HepG2 (cell line): ENCODE results near the gene PGAP3. TPM values are rescaled to one million over a fixed set of nuclear protein-coding genes. Genes with fewer than 3 reads are reported as not detected.

Experiments
- AGO1 ChIP-seq: fragments of 200-400 bp; formaldehyde crosslinking; IDR thresholded peaks from 2 replicates; pipeline ENCODE4 v1.6.1; 2017; ENCODE audit warnings: mild to moderate bottlenecking, low read depth, low read length, moderate library complexity; ENCODE audit not compliant: poor library complexity, severe bottlenecking
- AGO2 ChIP-seq: fragments of 200-400 bp; formaldehyde crosslinking; optimal IDR thresholded peaks from 2 replicates; pipeline ENCODE3; 2017; ENCODE audit warnings: mild to moderate bottlenecking, low read depth, low read length, moderate library complexity
- BRD4 ChIP-seq: sonication (generic); formaldehyde crosslinking; IDR thresholded peaks from 2 replicates; pipeline ENCODE4 v1.4.0; 2020; ENCODE audit warnings: missing genetic modification reagents
- CBX5 ChIP-seq: sonication (generic); formaldehyde crosslinking; IDR thresholded peaks from 2 replicates; pipeline ENCODE4 v1.4.0; 2020; ENCODE audit warnings: missing genetic modification reagents, borderline replicate concordance
- CHD4 ChIP-seq: fragments of 200-600 bp; sonication (generic); IDR thresholded peaks from 2 replicates; pipeline ENCODE4 v1.7.0; 2017; ENCODE audit warnings: mild to moderate bottlenecking, low read length, borderline replicate concordance
- FIP1L1 ChIP-seq: fragments of 200-400 bp; formaldehyde crosslinking; IDR thresholded peaks from 2 replicates; pipeline ENCODE4 v1.6.1; 2018; ENCODE audit warnings: low read depth, mild to moderate bottlenecking, low read length, moderate library complexity, borderline replicate concordance; ENCODE audit not compliant: insufficient read depth
- HNRNPH1 ChIP-seq: fragments of 200-400 bp; formaldehyde crosslinking; optimal IDR thresholded peaks from 2 replicates; pipeline ENCODE3; 2017; ENCODE audit warnings: mild to moderate bottlenecking, low read depth, low read length
- MAF1 ChIP-seq: sonication (generic); formaldehyde crosslinking; IDR thresholded peaks from 2 replicates; pipeline ENCODE4 v1.5.0; 2020; ENCODE audit warnings: missing genetic modification reagents, borderline replicate concordance
- MYNN ChIP-seq: sonication (generic); formaldehyde crosslinking; IDR thresholded peaks from 2 replicates; pipeline ENCODE4 v1.4.0; 2020; ENCODE audit warnings: mild to moderate bottlenecking, low read depth, missing genetic modification reagents
- REPIN1 ChIP-seq: sonication (generic); formaldehyde crosslinking; IDR thresholded peaks from 2 replicates; pipeline ENCODE4 v1.8.0; 2022; ENCODE audit warnings: missing genetic modification reagents, low read depth, mild to moderate bottlenecking, borderline replicate concordance
- SNAI1 ChIP-seq: sonication (generic); formaldehyde crosslinking; IDR thresholded peaks from 2 replicates; pipeline ENCODE4 v1.5.0; 2020; ENCODE audit warnings: mild to moderate bottlenecking, missing genetic modification reagents, borderline replicate concordance
- XRCC5 ChIP-seq: fragments of 200-400 bp; formaldehyde crosslinking; optimal IDR thresholded peaks from 2 replicates; pipeline ENCODE3; 2017; ENCODE audit warnings: mild to moderate bottlenecking, low read length
- ZBTB1 ChIP-seq: sonication (generic); formaldehyde crosslinking; IDR thresholded peaks from 2 replicates; pipeline ENCODE4 v1.4.0; 2020; ENCODE audit warnings: missing genetic modification reagents, borderline replicate concordance
- ZNF121 ChIP-seq: sonication (generic); formaldehyde crosslinking; IDR thresholded peaks from 2 replicates; pipeline ENCODE4 v1.5.0; 2020; ENCODE audit warnings: mild to moderate bottlenecking, missing genetic modification reagents
- ZNF124 ChIP-seq: sonication (generic); formaldehyde crosslinking; IDR thresholded peaks from 2 replicates; pipeline ENCODE4 v1.4.0; 2020; ENCODE audit warnings: missing genetic modification reagents
- ZNF224 ChIP-seq: sonication (generic); formaldehyde crosslinking; IDR thresholded peaks from 2 replicates; pipeline ENCODE4 v1.5.0; 2020; ENCODE audit warnings: mild to moderate bottlenecking, missing genetic modification reagents
- ZNF282 ChIP-seq: fragments of 450-650 bp; IDR thresholded peaks from 2 replicates; pipeline ENCODE4 v1.6.1; 2018; ENCODE audit not compliant: partially characterized antibody
- ZNF619 ChIP-seq: sonication (generic); formaldehyde crosslinking; IDR thresholded peaks from 2 replicates; pipeline ENCODE4 v1.4.0; 2020; ENCODE audit warnings: mild to moderate bottlenecking, missing genetic modification reagents
- ZNF772 ChIP-seq: sonication (generic); formaldehyde crosslinking; IDR thresholded peaks from 2 replicates; pipeline ENCODE4 v1.5.0; 2020; ENCODE audit warnings: mild to moderate bottlenecking, missing genetic modification reagents
- polyA plus RNA-seq, 8 experiments: library from polyadenylated mRNA; depleted of rRNA in 3 of 8; stranded (reverse) in 7 of 8; unstranded in 1 of 8; fragments of >200 nt; fragmentation: Illumina TruSeq in 4 of 8; extraction: Trizol in 4 of 8; gene quantifications; 2 replicates each; pipeline versions ENCODE4 v1.2.1 to v1.2.3, GENCODE V29; 2011 to 2016; ENCODE audit warnings: low read depth in 4 of 8, missing spikeins in 1 of 8, mixed read lengths in 1 of 8; ENCODE audit not compliant: insufficient read depth in 1 of 8
- total RNA-seq, 5 experiments: library from RNA; depleted of rRNA; stranded (reverse); fragments of >200 nt; fragmentation: Illumina TruSeq; extraction: Trizol; gene quantifications; 2 replicates each; pipeline ENCODE4 v1.2.3, GENCODE V29; 2016; ENCODE audit warnings: low read depth in 1 of 5
- TF ChIP-seq, protein P1 (sequence below): sonication (generic); formaldehyde crosslinking; IDR thresholded peaks from 2 replicates; pipeline ENCODE4 v1.8.0; 2022; ENCODE audit warnings: missing genetic modification reagents, mild to moderate bottlenecking, inconsistent platforms, borderline replicate concordance
- TF ChIP-seq, protein P2 (sequence below): IDR thresholded peaks from 2 replicates; pipeline ENCODE4 v1.6.1; 2016; ENCODE audit warnings: missing genetic modification reagents, missing compliant biosample characterization
- TF ChIP-seq, protein P3 (sequence below): sonication (generic); formaldehyde crosslinking; IDR thresholded peaks from 2 replicates; pipeline ENCODE4 v1.4.0; 2020; ENCODE audit warnings: missing genetic modification reagents
- TF ChIP-seq, protein P4 (sequence below): sonication (generic); formaldehyde crosslinking; IDR thresholded peaks from 2 replicates; pipeline ENCODE4 v1.8.1; 2023; ENCODE audit warnings: mild to moderate bottlenecking, moderate library complexity, missing genetic modification reagents
- TF ChIP-seq, protein P5 (sequence below): sonication (generic); formaldehyde crosslinking; IDR thresholded peaks from 2 replicates; pipeline ENCODE4 v1.5.1; 2020; ENCODE audit warnings: missing genetic modification reagents, mild to moderate bottlenecking, borderline replicate concordance
- TF ChIP-seq, protein P6 (sequence below): sonication (generic); formaldehyde crosslinking; IDR thresholded peaks from 2 replicates; pipeline ENCODE4 v1.4.0; 2020; ENCODE audit warnings: missing genetic modification reagents, mild to moderate bottlenecking, borderline replicate concordance

Gene PGAP3
- total and polyA plus RNA-seq, 2 of the 13 experiments (the other 11 are each of a cell fraction or from before 2014, with no cell fraction given) = 11.9 to 14.6 TPM

DNA sequence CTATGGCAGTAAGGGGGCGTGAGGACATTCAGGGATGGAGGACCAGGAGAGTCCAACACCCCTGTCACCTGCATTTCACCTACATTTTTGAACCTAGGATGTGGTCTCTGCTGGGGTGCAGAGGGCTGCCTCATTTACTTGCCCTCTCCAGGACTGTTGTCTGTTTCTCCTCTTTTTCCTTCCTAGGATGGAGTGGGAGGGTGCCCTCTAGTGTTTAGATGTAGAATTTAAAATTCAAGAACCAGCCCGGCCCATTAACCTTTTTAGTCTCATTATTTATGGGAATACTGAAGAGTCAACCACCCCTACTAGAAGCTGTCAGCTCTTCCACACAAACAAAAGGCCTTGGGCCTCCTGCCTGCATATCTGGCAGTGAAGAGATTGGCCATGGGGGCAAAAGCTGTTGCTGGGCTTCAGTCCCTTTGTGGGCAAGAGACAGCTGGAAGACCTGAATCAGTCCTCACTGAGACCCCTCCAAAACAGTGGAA is 53.4 kb downstream of the PGAP3 start (continued):
- TF ChIP-seq, protein P1, sequence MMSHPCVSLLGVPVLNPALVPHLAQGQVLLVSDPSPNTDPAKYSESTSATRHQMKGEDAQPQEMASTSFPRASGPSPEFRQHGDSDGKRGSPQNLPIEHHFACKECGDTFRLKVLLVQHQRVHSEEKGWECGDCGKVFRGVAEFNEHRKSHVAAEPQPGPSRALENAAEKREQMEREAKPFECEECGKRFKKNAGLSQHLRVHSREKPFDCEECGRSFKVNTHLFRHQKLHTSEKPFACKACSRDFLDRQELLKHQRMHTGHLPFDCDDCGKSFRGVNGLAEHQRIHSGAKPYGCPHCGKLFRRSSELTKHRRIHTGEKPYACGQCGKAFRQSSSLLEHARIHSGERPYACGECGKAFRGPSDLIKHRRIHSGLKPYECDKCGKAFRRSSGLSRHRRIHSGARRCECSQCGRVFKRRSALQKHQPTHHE = no peak
- TF ChIP-seq FIP1L1 (no peak), MAF1 (CRISPR knock-in tag) (no peak), BRD4 (CRISPR knock-in tag) (no peak), AGO1 (no peak), HNRNPH1 (no peak), ZBTB1 (no peak), CHD4 (no peak), ZNF224 (CRISPR knock-in tag) (no peak), ZNF772 (CRISPR knock-in tag) (0 out of 2 replicates have a peak, but pooled peaks have one; percentile 44), SNAI1 (no peak), AGO2 (no peak), ZNF282 (no peak), ZNF619 (no peak), XRCC5 (peak; percentile 45), MYNN (CRISPR knock-in tag) (no peak), REPIN1 (no peak), CBX5 (CRISPR knock-in tag) (no peak), ZNF121 (CRISPR knock-in tag) (no peak), ZNF124 (CRISPR knock-in tag) (no peak)
- TF ChIP-seq, protein P2, sequence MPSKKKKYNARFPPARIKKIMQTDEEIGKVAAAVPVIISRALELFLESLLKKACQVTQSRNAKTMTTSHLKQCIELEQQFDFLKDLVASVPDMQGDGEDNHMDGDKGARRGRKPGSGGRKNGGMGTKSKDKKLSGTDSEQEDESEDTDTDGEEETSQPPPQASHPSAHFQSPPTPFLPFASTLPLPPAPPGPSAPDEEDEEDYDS (CRISPR knock-in tag) = no peak
- TF ChIP-seq, protein P3, sequence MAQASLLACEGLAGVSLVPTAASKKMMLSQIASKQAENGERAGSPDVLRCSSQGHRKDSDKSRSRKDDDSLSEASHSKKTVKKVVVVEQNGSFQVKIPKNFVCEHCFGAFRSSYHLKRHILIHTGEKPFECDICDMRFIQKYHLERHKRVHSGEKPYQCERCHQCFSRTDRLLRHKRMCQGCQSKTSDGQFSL = no peak
- TF ChIP-seq, protein P4, sequence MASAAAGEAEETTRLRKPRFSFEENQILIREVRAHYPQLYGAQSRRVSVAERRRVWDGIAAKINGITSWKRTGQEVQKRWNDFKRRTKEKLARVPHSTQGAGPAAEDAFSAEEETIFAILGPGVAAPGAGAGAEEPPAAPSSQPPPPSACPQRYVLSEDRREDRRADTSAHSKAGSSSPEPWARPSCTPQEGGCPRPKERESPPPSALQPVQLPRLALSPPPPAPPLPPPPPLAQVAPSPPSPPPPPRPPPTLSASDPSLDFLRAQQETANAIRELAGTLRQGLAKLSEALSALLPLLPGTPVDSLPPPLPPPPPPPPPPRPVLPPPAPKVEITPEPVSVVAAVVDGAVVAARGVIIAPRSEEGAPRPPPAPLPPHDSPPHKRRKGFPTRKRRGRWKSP (CRISPR knock-in tag) = no peak
- TF ChIP-seq, protein P5, sequence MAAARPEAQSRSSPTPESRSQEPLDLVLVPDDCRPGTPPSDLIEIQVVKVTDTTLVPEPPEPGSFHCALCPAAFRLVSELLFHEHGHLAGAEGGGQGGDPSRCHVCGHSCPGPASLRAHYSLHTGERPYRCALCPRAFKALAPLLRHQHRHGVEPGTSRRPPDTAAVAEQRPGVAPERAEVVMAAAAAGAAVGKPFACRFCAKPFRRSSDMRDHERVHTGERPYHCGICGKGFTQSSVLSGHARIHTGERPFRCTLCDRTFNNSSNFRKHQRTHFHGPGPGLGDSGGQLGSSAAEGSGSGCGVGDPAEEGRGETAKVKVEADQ (CRISPR knock-in tag) = no peak
- TF ChIP-seq, protein P6, sequence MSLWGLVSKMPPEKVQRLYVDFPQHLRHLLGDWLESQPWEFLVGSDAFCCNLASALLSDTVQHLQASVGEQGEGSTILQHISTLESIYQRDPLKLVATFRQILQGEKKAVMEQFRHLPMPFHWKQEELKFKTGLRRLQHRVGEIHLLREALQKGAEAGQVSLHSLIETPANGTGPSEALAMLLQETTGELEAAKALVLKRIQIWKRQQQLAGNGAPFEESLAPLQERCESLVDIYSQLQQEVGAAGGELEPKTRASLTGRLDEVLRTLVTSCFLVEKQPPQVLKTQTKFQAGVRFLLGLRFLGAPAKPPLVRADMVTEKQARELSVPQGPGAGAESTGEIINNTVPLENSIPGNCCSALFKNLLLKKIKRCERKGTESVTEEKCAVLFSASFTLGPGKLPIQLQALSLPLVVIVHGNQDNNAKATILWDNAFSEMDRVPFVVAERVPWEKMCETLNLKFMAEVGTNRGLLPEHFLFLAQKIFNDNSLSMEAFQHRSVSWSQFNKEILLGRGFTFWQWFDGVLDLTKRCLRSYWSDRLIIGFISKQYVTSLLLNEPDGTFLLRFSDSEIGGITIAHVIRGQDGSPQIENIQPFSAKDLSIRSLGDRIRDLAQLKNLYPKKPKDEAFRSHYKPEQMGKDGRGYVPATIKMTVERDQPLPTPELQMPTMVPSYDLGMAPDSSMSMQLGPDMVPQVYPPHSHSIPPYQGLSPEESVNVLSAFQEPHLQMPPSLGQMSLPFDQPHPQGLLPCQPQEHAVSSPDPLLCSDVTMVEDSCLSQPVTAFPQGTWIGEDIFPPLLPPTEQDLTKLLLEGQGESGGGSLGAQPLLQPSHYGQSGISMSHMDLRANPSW (CRISPR knock-in tag) = no peak
